Thyroid gland (tissue), 4 donors: ENCODE measurements around the gene SESN1. TPM values are rescaled to one million over a fixed set of nuclear protein-coding genes. Genes with fewer than 3 reads are reported as not detected.
"Not testable (repeated sequence)": the region's sequence is repeated elsewhere in the genome, so short reads cannot be mapped to it uniquely, and the experiment has no call there.

Source experiments
- DNase-seq, 2 donors: peaks; one replicate each; pipeline ENCODE4 v3.0.0-alpha.2; 2019
- H3K27ac ChIP-seq, 3 donors: fragments of 200-600 bp; sonication (generic); 1 replicate in 2 of 3; 2 replicates in 1 of 3; pipeline ENCODE4 v1.5.1; 2016 to 2019; ENCODE audit warnings: mild to moderate bottlenecking in 1 of 3, moderate library complexity in 1 of 3
- H3K27me3 ChIP-seq: fragments of 200-600 bp; sonication (generic); one replicate; pipeline ENCODE4 v1.5.1; 2019
- H3K36me3 ChIP-seq, 2 donors: fragments of 200-600 bp; sonication (generic); one replicate each; pipeline ENCODE4 v1.5.1; 2016 to 2019
- H3K4me1 ChIP-seq, 2 donors: fragments of 200-600 bp; sonication (generic); one replicate each; pipeline ENCODE4 v1.5.1; 2017 to 2019
- H3K4me3 ChIP-seq, 3 donors: fragments of 200-600 bp; sonication (generic); replicated peaks in 1 of 3; 1 replicate in 2 of 3; 2 replicates in 1 of 3; pipeline ENCODE4 v1.5.1; 2016; ENCODE audit warnings: mild to moderate bottlenecking in 1 of 3
- H3K9me3 ChIP-seq: fragments of 200-600 bp; sonication (generic); one replicate; pipeline ENCODE4 v1.5.1; 2017
- POLR2A ChIP-seq, 2 donors: fragments of 450-650 bp; IDR thresholded peaks; one replicate each; pipeline ENCODE4 v1.6.1; 2017; ENCODE audit warnings: antibody characterized with exemption in 2 of 2, mild to moderate bottlenecking in 2 of 2, moderate library complexity in 1 of 2
- WGBS, 2 donors: methylation state at CpG; one replicate each; pipeline ENCODE4 v1.1.5; 2017; 5-methylcytosine and 5-hydroxymethylcytosine counted together
- intact Hi-C: fragments of 100-400 bp; cut with DNase I; formaldehyde crosslinking; loops from one replicate; pipeline ENCODE4 v1.15.1; 2023
- total RNA-seq, 4 donors: library from RNA; depleted of rRNA; stranded (reverse); fragments of >200 nt; gene quantifications; one replicate each; pipeline ENCODE4 v1.2.3, GENCODE V29; 2016
- TF ChIP-seq, protein P1 (sequence below), 6 experiments: fragments of 200-600 bp in 3 of 6; fragments of 450-650 bp in 3 of 6; sonication (generic) in 3 of 6; IDR thresholded peaks; one replicate each; pipeline ENCODE4 v1.5.1; 2016 to 2019; ENCODE audit warnings: antibody characterized with exemption in 6 of 6, mild to moderate bottlenecking in 2 of 6, inconsistent platforms in 1 of 6, moderate library complexity in 1 of 6

SESN1 gene
- 10 to 100 TPM; 43.8 to 68.1 (median 58.1) TPM for total RNA-seq

DNA sequence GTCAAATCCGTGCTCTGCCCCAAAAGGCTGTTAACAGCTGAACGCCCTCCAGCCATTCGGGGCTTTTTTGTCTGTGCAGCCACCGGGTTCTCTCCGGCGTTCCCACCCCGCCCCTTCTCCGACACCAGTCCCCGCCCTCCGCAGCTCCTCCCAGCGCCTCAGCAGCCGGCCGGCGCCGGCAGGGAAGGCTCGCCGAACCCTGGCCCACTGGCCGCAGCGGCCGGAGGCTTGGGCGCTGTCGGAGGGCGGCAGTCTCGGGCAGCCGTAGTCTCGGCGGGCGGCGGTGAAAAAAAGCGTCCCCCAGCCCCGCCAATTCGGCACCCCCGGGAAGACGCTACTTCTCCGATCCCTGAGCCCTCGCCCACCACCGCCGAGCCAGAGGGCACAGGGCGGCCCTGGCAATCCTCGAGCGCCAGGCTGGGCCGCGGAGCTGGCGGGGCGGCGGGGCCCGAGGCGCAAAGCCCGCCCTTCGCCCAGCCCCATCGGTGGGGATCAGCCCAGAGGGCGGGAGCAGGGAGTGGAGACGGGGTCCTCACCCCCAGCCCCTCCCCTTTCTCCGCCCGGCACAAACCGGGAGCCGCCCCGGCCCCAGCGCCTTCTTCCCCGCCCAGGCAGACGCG, at the start of gene SESN1:
SESN1 (minus strand) TSS at position 431 of the 620 bp plus-strand sequence. CDS start 773 bp downstream, outside the sequence.
- TF ChIP-seq, protein P1, sequence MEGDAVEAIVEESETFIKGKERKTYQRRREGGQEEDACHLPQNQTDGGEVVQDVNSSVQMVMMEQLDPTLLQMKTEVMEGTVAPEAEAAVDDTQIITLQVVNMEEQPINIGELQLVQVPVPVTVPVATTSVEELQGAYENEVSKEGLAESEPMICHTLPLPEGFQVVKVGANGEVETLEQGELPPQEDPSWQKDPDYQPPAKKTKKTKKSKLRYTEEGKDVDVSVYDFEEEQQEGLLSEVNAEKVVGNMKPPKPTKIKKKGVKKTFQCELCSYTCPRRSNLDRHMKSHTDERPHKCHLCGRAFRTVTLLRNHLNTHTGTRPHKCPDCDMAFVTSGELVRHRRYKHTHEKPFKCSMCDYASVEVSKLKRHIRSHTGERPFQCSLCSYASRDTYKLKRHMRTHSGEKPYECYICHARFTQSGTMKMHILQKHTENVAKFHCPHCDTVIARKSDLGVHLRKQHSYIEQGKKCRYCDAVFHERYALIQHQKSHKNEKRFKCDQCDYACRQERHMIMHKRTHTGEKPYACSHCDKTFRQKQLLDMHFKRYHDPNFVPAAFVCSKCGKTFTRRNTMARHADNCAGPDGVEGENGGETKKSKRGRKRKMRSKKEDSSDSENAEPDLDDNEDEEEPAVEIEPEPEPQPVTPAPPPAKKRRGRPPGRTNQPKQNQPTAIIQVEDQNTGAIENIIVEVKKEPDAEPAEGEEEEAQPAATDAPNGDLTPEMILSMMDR (IDR thresholded peaks at IDR 0.05): no peak
- TF ChIP-seq POLR2A (IDR thresholded peaks at IDR 0.05): peak; percentile 64 to 95
- Histone ChIP-seq H3K36me3 (no peaks in the 10 kb centered on the region), H3K27ac (peak within 1 kb of the TSS; percentile 80 to 99 (median 98)), H3K4me3 (peak within 1 kb of the TSS; percentile 50 to 80 (median 64)), H3K9me3 (no peaks in the 10 kb centered on the region), H3K27me3 (no peaks in the 10 kb centered on the region), H3K4me1 (peaks cover 17 to 20% of the 10 kb centered on the region in 2 donors)
- intact Hi-C loops: loop anchor here (10.0 kb wide), 1 partner anchor 540 kb away; no protein-coding TSS in a partner anchor
- WGBS, 2 donors: 0 to 5% methylated on average over 4 to 13 of the region's 62 CpGs
- peak; percentile 94 to 98 for DNase-seq

GRCh38 chr6:109143191-109143590, 48.5 kb upstream of the SESN1 start:
- H3K27me3 ChIP-seq: no peaks in the 10 kb centered on the region
- H3K4me1 ChIP-seq: no peaks in the 10 kb centered on the region
- no peaks in the 10 kb centered on the region for H3K9me3 ChIP-seq
- TF ChIP-seq, protein P1 (IDR thresholded peaks at IDR 0.05): no peak
- no peak for TF ChIP-seq POLR2A (IDR thresholded peaks at IDR 0.05)
- DNase-seq: no peak
- H3K27ac ChIP-seq: no peak overlapping the region
- peaks cover 0 to 5% of the 10 kb centered on the region in 2 donors for H3K36me3 ChIP-seq
- no peak overlapping the region for H3K4me3 ChIP-seq
- intact Hi-C loops: no loop called here

DNA sequence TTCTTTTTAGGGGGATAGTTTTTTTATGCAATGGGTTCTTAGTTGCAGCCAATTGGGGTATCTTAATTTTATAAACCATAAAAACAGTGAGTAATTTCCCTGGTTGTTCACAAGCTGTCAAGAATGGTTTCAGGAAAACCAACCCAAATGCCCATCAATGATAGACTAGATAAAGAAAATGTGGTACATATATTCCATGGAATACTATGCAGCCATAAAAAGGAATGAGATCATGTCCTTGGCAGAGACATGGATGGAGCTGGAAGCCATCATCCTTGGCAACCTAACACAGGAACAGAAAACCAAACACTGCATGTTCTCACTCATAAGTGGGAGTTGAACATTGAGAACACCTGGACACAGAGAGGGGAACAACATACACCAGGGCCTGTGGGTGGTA, 47.4 kb upstream of the SESN1 start:
- intact Hi-C loops, H3K27me3 ChIP-seq, DNase-seq, H3K4me3 ChIP-seq, H3K27ac ChIP-seq, H3K4me1 ChIP-seq, H3K36me3 ChIP-seq, H3K9me3 ChIP-seq: not testable (repeated sequence)

GRCh38 chr6:109139109-109139508, 44.5 kb upstream of the SESN1 start:
- 84 to 90% methylated on average over 6 of the region's 6 CpGs for WGBS, 2 donors

GRCh38 chr6:109136530-109136929, 41.9 kb upstream of the SESN1 start:
- H3K27ac ChIP-seq, H3K27me3 ChIP-seq, DNase-seq, H3K9me3 ChIP-seq, intact Hi-C loops, H3K36me3 ChIP-seq, H3K4me3 ChIP-seq, H3K4me1 ChIP-seq: not testable (repeated sequence)
- 97 to 98% methylated on average over 6 of the region's 6 CpGs for WGBS, 2 donors

More at GRCh38 chr6:109139109-109139508, 44.5 kb upstream of the SESN1 start:
- Histone ChIP-seq H3K9me3 (no peaks in the 10 kb centered on the region), H3K36me3 (no peaks in the 10 kb centered on the region), H3K4me3 (no peak overlapping the region), H3K4me1 (no peaks in the 10 kb centered on the region), H3K27me3 (no peaks in the 10 kb centered on the region), H3K27ac (no peak overlapping the region)
- DNase-seq: no peak
- intact Hi-C loops: no loop called here
- no peak for TF ChIP-seq POLR2A (IDR thresholded peaks at IDR 0.05)
- TF ChIP-seq, protein P1 (IDR thresholded peaks at IDR 0.05): no peak

DNA sequence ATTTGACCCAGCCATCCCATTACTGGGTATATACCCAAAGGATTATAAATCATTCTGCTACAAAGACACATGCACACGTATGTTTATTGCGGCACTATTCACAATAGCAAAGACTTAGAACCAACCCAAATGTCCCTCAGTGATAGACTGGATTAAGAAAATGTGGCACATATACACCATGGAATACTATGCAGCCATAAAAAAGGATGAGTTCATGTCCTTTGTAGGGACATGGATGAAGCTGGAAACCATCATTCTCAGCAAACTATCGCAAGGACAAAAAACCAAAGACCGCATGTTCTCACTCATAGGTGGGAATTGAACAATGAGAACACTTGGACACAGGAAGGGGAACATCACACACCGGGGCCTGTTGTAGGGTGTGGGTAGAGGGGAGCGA, 41.4 kb upstream of the SESN1 start:
- H3K27me3 ChIP-seq, intact Hi-C loops, H3K4me3 ChIP-seq, DNase-seq, H3K9me3 ChIP-seq, H3K4me1 ChIP-seq, H3K27ac ChIP-seq, H3K36me3 ChIP-seq: not testable (repeated sequence)
- 91 to 98% methylated on average over 6 of the region's 6 CpGs for WGBS, 2 donors

DNA sequence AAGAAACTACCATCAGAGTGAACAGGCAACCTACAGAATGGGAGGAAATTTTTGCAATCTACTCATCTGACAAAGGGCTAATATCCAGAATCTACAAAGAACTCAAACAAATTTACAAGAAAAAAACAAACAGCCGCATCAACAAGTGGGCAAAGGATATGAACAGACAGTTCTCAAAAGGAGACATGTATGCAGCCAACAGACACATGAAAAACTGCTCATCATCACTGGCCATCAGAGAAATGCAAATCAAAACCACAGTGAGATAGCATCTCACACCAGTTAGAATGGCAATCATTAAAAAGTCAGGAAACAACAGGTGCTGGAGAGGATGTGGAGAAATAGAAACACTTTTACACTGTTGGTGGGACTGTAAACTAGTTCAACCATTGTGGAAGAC, 41.0 kb upstream of the SESN1 start:
- 100% methylated on average over 1 of the region's 1 CpG for WGBS, 2 donors
- intact Hi-C loops, H3K4me1 ChIP-seq, DNase-seq, H3K4me3 ChIP-seq, H3K27me3 ChIP-seq, H3K27ac ChIP-seq, H3K36me3 ChIP-seq, H3K9me3 ChIP-seq: not testable (repeated sequence)
